ENCODE results near the gene PINLYP.

GRCh38 chr19:43553656-43554055 is 21.9 kb upstream of the PINLYP start:
- TF ChIP-seq MTA3 (IDR thresholded peaks at IDR 0.05; ENCODE audit: borderline replicate concordance) (no peak), CTCF (IDR thresholded peaks at IDR 0.05 in 2 of 3, conservative IDR thresholded peaks at IDR 0.05 in 1 of 3; ENCODE audit: insufficient read depth in 2 of 3, low read depth in 1 of 3, low read length in 3 of 3) (no peak), BRF2 (IDR thresholded peaks at IDR 0.05; ENCODE audit: borderline replicate concordance, insufficient read depth, insufficient read length) (no peak), POLR2A (conservative IDR thresholded peaks at IDR 0.05) (no peak), NBN (IDR thresholded peaks at IDR 0.05; ENCODE audit: low read depth) (no peak), ZNF436 (CRISPR knock-in tag; IDR thresholded peaks at IDR 0.05) (no peak), CCAR2 (IDR thresholded peaks at IDR 0.05; ENCODE audit: low read depth, low read length) (no peak), TEAD4 (IDR thresholded peaks at IDR 0.05; ENCODE audit: low read length) (no peak), TEAD4 (CRISPR knock-in tag; IDR thresholded peaks at IDR 0.05; ENCODE audit: borderline replicate concordance) (no peak), POLR2AphosphoS5 (IDR thresholded peaks at IDR 0.05; ENCODE audit: control insufficient read depth, insufficient read depth, low read depth, low read length) (no peak), BRF1 (IDR thresholded peaks at IDR 0.05; ENCODE audit: borderline replicate concordance, extremely low read depth, insufficient read length) (no peak), PRDM10 (IDR thresholded peaks at IDR 0.05; ENCODE audit: partially characterized antibody) (no peak)

Measured in K562 (cell line).